Astrocyte of the spinal cord (primary cell): ENCODE measurements around the gene CHCHD6.

Experiments used
- DNase-seq: peaks from one replicate; pipeline ENCODE4 v3.0.0; 2011; ENCODE audit warnings: low read depth, low spot score
- H3K4me3 ChIP-seq: 2 replicates; pipeline ENCODE4 v1.5.1; 2011; ENCODE audit warnings: low read depth, mild to moderate bottlenecking, low read length, moderate library complexity
- CTCF ChIP-seq: IDR thresholded peaks from 2 replicates; pipeline ENCODE4 v1.5.1; 2012; ENCODE audit warnings: low read depth, mild to moderate bottlenecking, low read length, inconsistent platforms
- in situ Hi-C: cut with HindIII; loops from 2 replicates; pipeline ENCODE4 v1.10.0; 2017; ENCODE audit warnings: low sequenced_read_pairs

CHCHD6 gene

GRCh38 chr3:126961791-126962461 lies 257.9 kb downstream of the CHCHD6 start:
- no peak for DNase-seq
- in situ Hi-C loops: no loop called here
- H3K4me3 ChIP-seq: no peak overlapping the region
- TF ChIP-seq CTCF: no peak

GRCh38 chr3:126962756-126963155 lies 258.7 kb downstream of the CHCHD6 start:
- no peak for TF ChIP-seq CTCF

GRCh38 chr3:126963261-126964190 lies 259.5 kb downstream of the CHCHD6 start:
- in situ Hi-C loops: no loop called here
- no peak for DNase-seq
- no peak for TF ChIP-seq CTCF
- H3K4me3 ChIP-seq: no peak overlapping the region

More at GRCh38 chr3:126962756-126963155, 258.7 kb downstream of the CHCHD6 start:
- DNase-seq: no peak
- in situ Hi-C loops: no loop called here
- no peak overlapping the region for H3K4me3 ChIP-seq

GRCh38 chr3:126964261-126964660 lies 260.2 kb downstream of the CHCHD6 start:
- in situ Hi-C loops: no loop called here
- DNase-seq: no peak
- no peak overlapping the region for H3K4me3 ChIP-seq
- TF ChIP-seq CTCF: no peak

- TF ChIP-seq CTCF: no peak
- no peak overlapping the region for H3K4me3 ChIP-seq
- DNase-seq: no peak
- in situ Hi-C loops: no loop called here
Measured at GRCh38 chr3:126964950-126965349, 260.9 kb downstream of the CHCHD6 start.

GRCh38 chr3:126965526-126966080 lies 261.6 kb downstream of the CHCHD6 start:
- H3K4me3 ChIP-seq: no peak overlapping the region
- no peak for TF ChIP-seq CTCF
- in situ Hi-C loops: no loop called here
- no peak for DNase-seq
